IPS-15b (cell line): Measurements from ENCODE around the gene XPO5.

ENCODE experiments used
- H3K27me3 ChIP-seq: one replicate; pipeline ENCODE4 v1.6.1; 2013; ENCODE audit warnings: low read length; ENCODE audit not compliant: control insufficient read depth, insufficient read depth
- H3K36me3 ChIP-seq: one replicate; pipeline ENCODE4 v1.6.1; 2013; ENCODE audit warnings: low read length; ENCODE audit not compliant: control insufficient read depth, insufficient read depth
- H3K4me1 ChIP-seq: one replicate; pipeline ENCODE4 v1.6.1; 2013; ENCODE audit warnings: mild to moderate bottlenecking, low read length; ENCODE audit not compliant: control insufficient read depth, insufficient read depth
- H3K4me3 ChIP-seq: one replicate; pipeline ENCODE4 v1.5.1; 2013; ENCODE audit warnings: low read depth, low read length
- H3K9ac ChIP-seq: one replicate; pipeline ENCODE4 v1.6.1; 2013; ENCODE audit warnings: low read depth, mild to moderate bottlenecking, low read length
- H3K9me3 ChIP-seq: one replicate; pipeline ENCODE4 v1.6.1; 2013; ENCODE audit warnings: mild to moderate bottlenecking, low read length; ENCODE audit not compliant: control insufficient read depth, insufficient read depth

XPO5 gene

DNA sequence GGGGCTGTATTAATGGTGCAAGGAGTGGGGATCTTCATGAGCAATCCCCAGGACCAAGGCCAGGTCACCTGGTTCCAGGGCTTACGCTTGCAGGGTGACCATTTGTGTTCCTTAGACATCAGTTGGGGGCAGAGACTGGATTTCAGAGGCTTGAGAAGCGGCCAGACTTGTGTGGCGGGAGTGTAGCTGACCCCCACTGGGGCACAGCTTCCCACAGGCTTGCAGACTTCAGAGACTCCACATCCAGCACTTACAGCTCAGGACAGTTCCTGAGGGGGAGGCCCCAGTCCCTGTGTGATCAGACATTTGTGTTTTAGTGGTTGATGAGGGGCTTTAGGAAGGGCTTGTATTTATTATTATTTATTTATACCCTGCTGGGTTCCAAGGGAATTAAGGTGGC lies 83.2 kb downstream of the XPO5 start:
- no peaks in the 10 kb centered on the region for H3K9me3 ChIP-seq
- H3K36me3 ChIP-seq = peaks cover 5% of the 10 kb centered on the region
- H3K4me3 ChIP-seq = no peak overlapping the region
- no peak overlapping the region for H3K9ac ChIP-seq
- H3K27me3 ChIP-seq = no peaks in the 10 kb centered on the region
- H3K4me1 ChIP-seq = peaks cover 3% of the 10 kb centered on the region

DNA sequence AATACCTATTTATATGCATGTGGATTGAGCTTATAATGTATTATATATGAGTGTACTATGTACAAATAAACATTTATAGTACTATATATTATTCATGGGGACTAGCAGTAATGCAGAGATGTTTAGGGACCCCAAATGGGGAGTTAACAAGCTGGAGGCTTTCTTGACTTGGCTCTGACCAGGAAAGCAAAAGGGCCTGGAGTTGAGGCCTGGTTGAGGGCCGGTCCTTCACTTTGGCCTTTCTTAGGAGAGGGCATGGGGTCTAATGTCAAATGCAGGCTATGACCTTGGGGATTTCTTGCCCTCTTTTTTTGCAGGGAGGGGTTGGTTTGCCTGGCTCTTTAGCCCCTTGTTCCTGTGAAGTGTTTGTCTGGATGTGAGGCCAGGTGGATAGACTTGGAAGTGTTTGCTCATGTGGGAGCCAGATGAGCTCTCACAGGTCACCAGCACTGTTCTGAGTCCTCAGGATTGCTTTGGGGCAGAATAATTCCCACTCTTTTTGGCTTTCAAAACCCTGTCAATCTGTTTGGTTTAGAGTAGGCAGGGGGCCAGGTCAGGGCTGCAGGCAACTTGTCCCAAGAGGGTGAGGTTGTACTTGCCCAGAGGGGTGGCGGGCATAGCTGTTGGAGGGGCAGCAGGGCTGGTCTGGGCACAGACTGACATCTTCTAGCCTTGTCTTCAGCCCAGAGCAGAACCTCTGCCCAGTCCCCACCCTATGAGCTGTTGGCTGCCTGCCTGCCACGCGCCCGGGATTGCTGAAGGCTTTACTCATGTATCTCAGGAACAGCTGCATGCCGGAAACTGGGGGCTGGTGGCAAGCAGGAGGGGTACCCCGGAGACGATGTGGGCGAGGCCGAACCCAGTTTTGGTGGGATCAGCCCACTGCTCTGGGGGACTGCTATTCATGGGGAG lies 83.8 kb downstream of the XPO5 start:
- Histone ChIP-seq H3K4me1 (peaks cover 3% of the 10 kb centered on the region), H3K9me3 (no peaks in the 10 kb centered on the region), H3K27me3 (no peaks in the 10 kb centered on the region), H3K36me3 (no peaks in the 10 kb centered on the region), H3K4me3 (no peak overlapping the region), H3K9ac (no peak overlapping the region)

DNA sequence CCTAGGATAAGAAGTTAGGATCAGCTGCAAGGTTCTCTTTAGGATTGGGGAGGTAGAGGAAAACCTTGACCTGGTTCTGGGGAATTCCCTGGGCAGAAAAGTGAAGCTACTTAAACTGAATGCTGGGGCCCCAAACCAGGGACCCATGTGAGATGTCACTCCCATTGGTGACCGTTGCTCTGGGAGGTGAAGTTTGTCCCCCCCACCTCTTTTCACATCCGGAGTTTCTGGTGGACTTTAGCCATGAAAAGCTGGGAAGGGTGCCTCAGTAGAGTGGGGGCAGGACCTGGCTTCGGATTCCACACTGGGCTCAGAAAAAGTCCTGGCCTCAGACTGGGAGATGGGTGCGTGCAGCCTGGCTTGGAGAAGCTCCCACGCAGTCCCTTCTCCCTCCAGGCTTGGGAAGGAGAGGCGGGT lies 85.3 kb downstream of the XPO5 start:
- H3K27me3 ChIP-seq = no peaks in the 10 kb centered on the region
- no peak overlapping the region for H3K4me3 ChIP-seq
- no peaks in the 10 kb centered on the region for H3K9me3 ChIP-seq
- H3K4me1 ChIP-seq = no peaks in the 10 kb centered on the region
- no peak overlapping the region for H3K9ac ChIP-seq
- H3K36me3 ChIP-seq = no peaks in the 10 kb centered on the region

DNA sequence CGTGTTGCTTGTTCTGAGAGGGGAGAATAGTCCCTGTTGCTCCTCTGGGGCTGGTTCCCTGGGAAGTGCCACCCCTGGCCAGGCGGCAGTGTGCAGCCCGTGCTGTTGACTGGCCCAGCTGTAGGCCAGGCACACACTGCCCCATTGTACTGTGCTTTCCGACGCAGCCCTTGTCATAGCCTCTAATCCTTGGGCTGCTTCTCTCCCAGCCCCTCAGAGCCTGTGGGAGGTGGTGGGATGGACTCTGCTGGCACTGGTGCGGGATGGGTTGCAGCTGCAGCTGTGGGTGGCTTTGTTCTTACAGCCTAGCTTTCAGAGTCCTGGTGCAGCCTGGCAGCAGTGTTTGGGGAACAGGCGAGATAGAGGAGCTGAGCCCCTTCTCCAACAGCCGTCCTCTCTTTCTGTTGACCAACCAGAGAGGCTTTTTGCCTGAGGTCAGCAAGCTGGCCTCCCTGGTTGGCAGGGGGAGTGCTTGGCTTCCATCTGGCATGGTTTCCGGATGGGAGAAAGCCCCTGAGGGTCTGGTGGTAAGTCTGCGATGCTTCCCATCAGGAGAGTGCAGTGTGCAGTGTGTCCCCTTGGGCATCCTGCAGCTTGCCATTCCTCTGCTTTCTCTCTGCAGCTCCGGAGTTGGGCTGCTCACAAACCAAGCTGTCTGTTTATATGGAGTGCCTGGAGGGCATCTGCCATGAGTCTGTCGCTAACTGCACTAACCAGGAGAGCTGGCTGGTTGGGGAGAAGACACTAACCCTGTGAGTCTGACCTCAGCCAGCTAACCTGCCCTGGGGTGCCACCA lies 86.4 kb downstream of the XPO5 start:
- Histone ChIP-seq H3K4me3 (no peak overlapping the region), H3K27me3 (no peaks in the 10 kb centered on the region), H3K36me3 (no peaks in the 10 kb centered on the region), H3K9ac (no peak overlapping the region), H3K9me3 (no peaks in the 10 kb centered on the region), H3K4me1 (no peaks in the 10 kb centered on the region)

DNA sequence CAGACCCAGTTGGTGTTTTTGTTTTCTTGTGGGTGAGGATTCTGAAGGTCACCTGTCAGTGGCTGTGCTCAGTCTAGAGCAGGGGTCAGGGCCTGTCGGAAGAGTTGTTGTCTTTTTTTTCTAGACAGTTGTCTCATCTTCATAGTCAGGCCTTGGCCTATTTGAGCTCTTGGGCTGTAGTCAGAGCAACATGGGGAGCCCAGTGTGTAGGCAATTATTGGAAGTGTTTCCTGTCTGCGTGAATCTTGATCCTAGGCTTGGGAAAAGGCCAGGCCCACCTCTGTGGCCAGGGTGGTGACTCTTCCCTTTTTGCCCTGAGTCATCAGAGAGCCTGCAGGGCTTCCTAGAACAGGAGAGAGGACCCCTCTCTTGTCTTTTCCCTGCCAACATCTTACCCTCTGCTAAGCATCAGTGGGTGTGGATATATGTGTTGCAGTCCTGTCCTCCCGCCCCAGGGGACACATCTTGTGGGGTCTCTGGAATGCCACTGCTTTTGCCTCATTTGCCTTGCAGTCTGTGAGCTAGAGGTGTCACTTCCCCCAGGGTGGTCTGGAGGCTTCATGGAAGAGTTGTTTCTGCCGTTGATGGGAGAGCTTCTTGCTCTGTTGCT lies 87.1 kb downstream of the XPO5 start:
- H3K4me3 ChIP-seq = no peak overlapping the region
- no peaks in the 10 kb centered on the region for H3K9me3 ChIP-seq
- no peaks in the 10 kb centered on the region for H3K27me3 ChIP-seq
- H3K9ac ChIP-seq = no peak overlapping the region
- H3K36me3 ChIP-seq = no peaks in the 10 kb centered on the region
- no peaks in the 10 kb centered on the region for H3K4me1 ChIP-seq

DNA sequence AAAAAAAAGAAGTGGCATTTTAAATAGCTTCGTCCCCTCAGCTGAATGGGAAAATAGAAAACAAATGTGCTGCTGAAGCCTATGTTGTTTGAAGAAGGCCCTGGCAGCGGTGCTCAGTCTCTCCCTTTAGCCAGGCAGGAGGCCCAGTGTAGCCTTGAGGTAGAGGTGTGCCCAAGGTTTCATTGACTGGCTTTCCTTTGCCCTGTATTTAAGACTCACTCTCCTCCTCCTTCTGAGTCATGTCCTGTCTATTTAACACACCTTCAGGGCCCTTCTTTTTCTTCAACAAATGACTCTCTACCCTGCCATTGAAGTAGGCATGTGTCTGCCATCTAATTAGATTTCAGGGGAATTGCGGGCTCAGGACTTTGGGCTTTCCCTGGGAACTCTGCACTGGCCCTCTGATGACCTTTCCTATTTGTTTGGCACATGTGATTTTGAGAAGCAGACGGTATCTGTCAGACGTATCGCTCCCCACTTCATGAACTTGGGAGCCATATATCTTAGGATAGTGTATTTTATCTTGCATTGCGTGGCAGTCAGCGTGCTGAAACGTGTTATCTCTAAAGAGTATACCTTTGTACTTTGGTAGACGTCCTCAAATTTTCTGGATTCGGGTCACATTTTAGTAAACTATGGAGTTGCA lies 94.1 kb downstream of the XPO5 start:
- Histone ChIP-seq H3K4me3 (peak overlapping the region; percentile 2), H3K27me3 (no peaks in the 10 kb centered on the region), H3K36me3 (peaks cover 3% of the 10 kb centered on the region), H3K9me3 (no peaks in the 10 kb centered on the region), H3K4me1 (peaks cover 21% of the 10 kb centered on the region), H3K9ac (no peak overlapping the region)

DNA sequence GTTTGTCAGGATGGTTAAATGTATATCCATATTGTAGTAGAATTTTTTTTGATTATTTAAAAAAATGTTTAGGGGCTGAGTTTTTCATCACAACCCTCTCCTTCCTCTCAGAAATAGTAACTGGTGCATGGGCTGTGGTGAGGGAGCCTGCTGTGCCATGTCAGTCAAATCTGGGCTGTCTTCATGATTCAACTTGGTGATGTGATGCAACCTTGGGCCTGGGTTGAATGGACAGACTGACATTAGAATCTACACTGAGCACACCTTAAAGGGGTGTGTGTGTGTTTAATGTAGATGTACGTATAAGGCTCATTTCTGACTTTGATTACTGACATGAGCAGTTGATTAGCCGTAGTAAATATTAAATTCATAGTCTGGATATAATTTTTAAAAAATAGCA lies 94.8 kb downstream of the XPO5 start:
- Histone ChIP-seq H3K9ac (no peak overlapping the region), H3K27me3 (no peaks in the 10 kb centered on the region), H3K36me3 (peaks cover 3% of the 10 kb centered on the region), H3K4me1 (peaks cover 22% of the 10 kb centered on the region), H3K9me3 (no peaks in the 10 kb centered on the region), H3K4me3 (no peak overlapping the region)

DNA sequence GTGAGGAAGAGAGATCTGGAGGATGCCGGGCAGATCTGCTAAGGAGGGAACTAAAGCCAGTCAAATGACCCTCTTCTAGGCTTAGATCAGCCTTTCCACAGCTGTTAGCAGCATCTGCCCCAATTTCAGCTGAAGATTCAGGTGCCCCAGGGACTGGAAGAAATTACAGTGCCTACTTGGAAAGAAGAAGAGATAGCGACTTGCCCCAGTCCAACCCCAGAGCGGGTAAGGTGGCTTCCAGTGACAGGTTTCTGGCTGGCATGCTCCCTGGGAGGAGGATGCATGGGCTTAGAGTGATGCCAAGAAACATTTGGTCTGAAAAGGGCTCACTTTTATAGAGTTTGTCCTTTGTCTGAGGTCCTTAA lies 97.8 kb downstream of the XPO5 start:
- Histone ChIP-seq H3K4me1 (peaks cover 22% of the 10 kb centered on the region), H3K36me3 (peaks cover 3% of the 10 kb centered on the region), H3K9ac (peak overlapping the region; percentile 73), H3K27me3 (no peaks in the 10 kb centered on the region), H3K9me3 (no peaks in the 10 kb centered on the region), H3K4me3 (peak overlapping the region; percentile 72)

DNA sequence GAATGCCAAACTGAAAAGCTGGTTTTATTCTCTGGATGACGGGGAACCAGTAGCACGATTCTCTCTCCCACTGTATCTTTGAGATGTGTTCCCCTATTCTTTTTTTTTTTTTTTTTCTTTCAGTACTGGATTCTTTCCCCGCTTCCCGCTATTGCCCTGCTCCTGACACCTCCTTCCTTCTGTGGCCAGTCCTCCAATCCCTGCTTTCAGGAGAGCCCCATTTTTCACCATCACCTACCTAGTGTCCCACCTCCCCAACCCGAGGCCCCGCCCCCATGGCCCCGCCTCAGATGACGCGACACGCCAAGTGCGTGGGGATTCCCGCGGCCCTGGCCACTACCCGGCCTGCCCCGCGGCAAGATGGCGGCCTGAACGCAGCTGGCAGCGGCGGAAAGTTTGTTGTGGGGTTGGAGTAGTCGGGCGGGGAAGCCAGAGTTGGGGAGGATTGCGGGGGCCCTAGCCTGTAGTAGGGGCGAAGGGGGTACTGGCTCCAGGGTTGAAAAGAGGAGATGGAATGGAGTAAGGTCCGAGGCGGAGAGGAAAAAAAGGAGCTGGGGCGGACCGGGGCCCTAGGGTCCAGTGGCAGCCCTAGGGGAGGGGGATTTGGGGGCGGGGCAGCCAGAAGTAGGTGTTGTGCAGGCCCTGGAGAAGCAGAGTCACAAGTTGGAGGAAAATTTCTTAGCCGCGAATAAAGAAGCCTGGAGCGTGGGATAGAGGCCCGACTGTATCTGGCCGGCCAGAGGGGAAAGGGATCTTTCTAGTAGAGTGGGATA lies 98.4 kb downstream of the XPO5 start, which contains the start of gene TJAP1:
Gene TJAP1, plus strand, starts transcription at position 336 of the 773 bp plus-strand sequence. CDS start 21,432 bp downstream, outside the sequence.
- Histone ChIP-seq H3K4me3 (peak within 1 kb of the TSS; percentile 72), H3K9me3 (no peaks in the 10 kb centered on the region), H3K27me3 (no peaks in the 10 kb centered on the region), H3K4me1 (peaks cover 20% of the 10 kb centered on the region), H3K36me3 (peaks cover 3% of the 10 kb centered on the region), H3K9ac (peak within 1 kb of the TSS; percentile 73)

DNA sequence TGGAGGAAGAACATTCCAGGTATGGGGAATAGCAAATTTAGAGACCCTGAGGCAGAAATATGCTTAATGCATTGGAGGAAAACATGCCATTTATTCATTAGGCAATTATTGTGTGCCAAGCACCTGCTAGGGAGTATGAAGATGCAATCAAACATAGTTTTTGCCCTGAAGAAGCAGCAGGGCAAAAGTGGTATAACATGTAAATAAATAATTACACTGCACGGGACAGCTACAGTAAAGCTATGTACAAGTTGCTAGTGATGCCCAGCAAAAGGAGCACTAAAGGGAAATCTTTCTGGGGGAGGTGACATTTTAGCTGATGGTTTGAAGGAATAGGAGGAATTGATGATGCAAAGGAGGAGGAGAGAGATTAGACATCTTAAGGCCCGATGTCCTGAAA lies 99.1 kb downstream of the XPO5 start:
- no peaks in the 10 kb centered on the region for H3K27me3 ChIP-seq
- H3K4me1 ChIP-seq = peaks cover 13% of the 10 kb centered on the region
- H3K9me3 ChIP-seq = no peaks in the 10 kb centered on the region
- peak overlapping the region; percentile 9 for H3K9ac ChIP-seq
- H3K4me3 ChIP-seq = peak overlapping the region; percentile 47
- H3K36me3 ChIP-seq = peaks cover 3% of the 10 kb centered on the region

DNA sequence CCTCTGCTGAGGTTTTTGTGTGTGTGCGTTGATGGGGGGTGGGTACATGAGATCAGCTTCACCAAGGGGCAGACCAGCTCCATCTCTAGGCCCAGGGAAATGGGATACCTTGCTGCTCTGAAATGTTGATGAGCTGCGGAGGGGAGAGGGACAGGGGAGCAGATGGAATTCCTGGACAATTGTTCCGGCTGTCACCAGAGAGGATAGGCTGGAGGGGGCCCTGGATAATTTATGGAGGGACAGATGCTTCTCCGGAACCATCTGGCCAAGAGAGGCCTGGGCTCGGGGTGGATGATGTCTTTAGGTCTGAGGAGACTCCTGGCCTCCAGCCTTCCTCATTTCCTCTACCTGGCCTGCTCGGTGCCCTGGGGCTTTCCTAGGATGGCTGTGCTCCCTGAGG lies 100.3 kb downstream of the XPO5 start:
- Histone ChIP-seq H3K9me3 (no peaks in the 10 kb centered on the region), H3K4me1 (peaks cover 7% of the 10 kb centered on the region), H3K9ac (peak overlapping the region; percentile 24), H3K27me3 (no peaks in the 10 kb centered on the region), H3K36me3 (peaks cover 3% of the 10 kb centered on the region), H3K4me3 (no peak overlapping the region)
